Fibroblast of lung (primary cell): Measurements from ENCODE around the gene PAM16. TPM values are rescaled to one million over a fixed set of nuclear protein-coding genes. Genes with fewer than 3 reads are reported as not detected.

Experiments
- DNase-seq, 2 donors: peaks; one replicate each; pipeline versions ENCODE4 v3.0.0 to v3.0.0-alpha.2; 2010; ENCODE audit warnings: low read depth in 2 of 2
- H2AFZ ChIP-seq: 2 replicates; pipeline ENCODE4 v1.5.1; 2012; ENCODE audit warnings: low read length, control low read depth, inconsistent platforms
- H3K27ac ChIP-seq: 2 replicates; pipeline ENCODE4 v1.5.1; 2011; ENCODE audit warnings: low read length, control low read depth; ENCODE audit not compliant: insufficient read depth
- H3K27me3 ChIP-seq: 2 replicates; pipeline ENCODE4 v1.5.1; 2011; ENCODE audit warnings: mild to moderate bottlenecking, low read length; ENCODE audit not compliant: control insufficient read depth, insufficient read depth
- H3K36me3 ChIP-seq: 2 replicates; pipeline ENCODE4 v1.5.1; 2011; ENCODE audit warnings: low read length; ENCODE audit not compliant: control insufficient read depth, insufficient read depth
- H3K4me1 ChIP-seq: 2 replicates; pipeline ENCODE4 v1.5.1; 2011; ENCODE audit warnings: low read length; ENCODE audit not compliant: control insufficient read depth, insufficient read depth; ENCODE audit errors: extremely low read depth
- H3K4me2 ChIP-seq: 2 replicates; pipeline ENCODE4 v1.5.1; 2011; ENCODE audit warnings: low read length, control low read depth; ENCODE audit not compliant: insufficient read depth; ENCODE audit errors: extremely low read depth
- H3K4me3 ChIP-seq, 4 experiments: fragments of 200-600 bp in 1 of 4; sonication (generic) in 1 of 4; replicated peaks in 1 of 4; 2 replicates each; pipeline ENCODE4 v1.5.1; 2011 to 2016; ENCODE audit warnings: low read length in 4 of 4, low read depth in 3 of 4, mild to moderate bottlenecking in 3 of 4, control low read depth in 2 of 4, inconsistent platforms in 1 of 4, mixed read lengths in 1 of 4; ENCODE audit not compliant: insufficient read depth in 1 of 4; ENCODE audit errors: control extremely low read depth in 1 of 4
- H3K79me2 ChIP-seq: 2 replicates; pipeline ENCODE4 v1.5.1; 2012; ENCODE audit warnings: mild to moderate bottlenecking, low read length, inconsistent platforms; ENCODE audit not compliant: control insufficient read depth, insufficient read depth
- H3K9ac ChIP-seq: 2 replicates; pipeline ENCODE4 v1.5.1; 2011; ENCODE audit warnings: mild to moderate bottlenecking, low read length, control low read depth; ENCODE audit not compliant: insufficient read depth
- H3K9me3 ChIP-seq: 2 replicates; pipeline ENCODE4 v1.5.1; 2012; ENCODE audit warnings: low read depth, low read length; ENCODE audit not compliant: control insufficient read depth, insufficient read depth
- H4K20me1 ChIP-seq: 2 replicates; pipeline ENCODE4 v1.5.1; 2011; ENCODE audit warnings: low read length; ENCODE audit not compliant: control insufficient read depth, insufficient read depth; ENCODE audit errors: extremely low read depth
- CTCF ChIP-seq, 2 donors: IDR thresholded peaks in 1 of 2; conservative IDR thresholded peaks in 1 of 2; 1 replicate in 1 of 2; 2 replicates in 1 of 2; pipeline ENCODE4 v1.5.1; 2011 to 2012; ENCODE audit warnings: low read length in 2 of 2, control low read depth in 1 of 2, inconsistent platforms in 1 of 2, low read depth in 1 of 2, mild to moderate bottlenecking in 1 of 2
- EZH2 ChIP-seq: IDR thresholded peaks from 2 replicates; pipeline ENCODE4 v1.5.1; 2012; ENCODE audit warnings: low read length, control low read depth, mild to moderate bottlenecking; ENCODE audit errors: missing control alignments
- polyA plus RNA-seq, 2 donors: library from polyadenylated mRNA; depleted of rRNA in 1 of 2; stranded (reverse) in 1 of 2; unstranded in 1 of 2; fragments of >200 nt; gene quantifications; 2 replicates each; pipeline ENCODE4 v1.2.1, GENCODE V29; 2011 to 2012; ENCODE audit warnings: missing spikeins in 1 of 2
- total RNA-seq: library from RNA; depleted of rRNA; stranded (reverse); fragments of >200 nt; gene quantifications from 2 replicates; pipeline ENCODE4 v1.2.1, GENCODE V29; 2014

The PAM16 gene
- total and polyA plus RNA-seq, 2 donors (not counting 1 experiment from before 2014, with no cell fraction given) = 14.8 to 34.3 TPM

GRCh38 chr16:4298761-4299522 lies 52.2 kb downstream of the PAM16 start:
- Histone ChIP-seq H3K79me2 (no peaks in the 10 kb centered on the region), H3K36me3 (no peaks in the 10 kb centered on the region), H3K27me3 (no peaks in the 10 kb centered on the region), H3K9ac (no peak overlapping the region), H3K27ac (peak overlapping the region; percentile 75), H4K20me1 (no peaks in the 10 kb centered on the region), H3K4me1 (peaks cover 13% of the 10 kb centered on the region), H3K4me3 (peak overlapping the region in 1 of 4 experiments; percentile 8), H2AFZ (peak overlapping the region; percentile 43), H3K4me2 (peak overlapping the region; percentile 75), H3K9me3 (no peaks in the 10 kb centered on the region)
- peak; percentile 89 to 97 for DNase-seq
- TF ChIP-seq EZH2 = no peak
- no peak for TF ChIP-seq CTCF (conservative IDR thresholded peaks at IDR 0.05 in 1 of 2, IDR thresholded peaks at IDR 0.05 in 1 of 2; ENCODE audit: low read depth in 1 of 2, low read length in 2 of 2)

GRCh38 chr16:4297480-4297879 lies 53.6 kb downstream of the PAM16 start:
- H3K4me3 ChIP-seq = no peak overlapping the region
- no peaks in the 10 kb centered on the region for H4K20me1 ChIP-seq
- H3K79me2 ChIP-seq = no peaks in the 10 kb centered on the region
- no peaks in the 10 kb centered on the region for H3K27me3 ChIP-seq
- H3K27ac ChIP-seq = no peak overlapping the region
- no peaks in the 10 kb centered on the region for H3K36me3 ChIP-seq
- no peak overlapping the region for H3K4me2 ChIP-seq
- no peak overlapping the region for H3K9ac ChIP-seq
- no peak overlapping the region for H2AFZ ChIP-seq
- H3K9me3 ChIP-seq = no peaks in the 10 kb centered on the region
- no peak for DNase-seq
- peaks cover 20% of the 10 kb centered on the region for H3K4me1 ChIP-seq
- TF ChIP-seq CTCF (conservative IDR thresholded peaks at IDR 0.05 in 1 of 2, IDR thresholded peaks at IDR 0.05 in 1 of 2; ENCODE audit: low read depth in 1 of 2, low read length in 2 of 2) = no peak
- no peak for TF ChIP-seq EZH2

- no peak overlapping the region for H3K9ac ChIP-seq
- no peaks in the 10 kb centered on the region for H4K20me1 ChIP-seq
- TF ChIP-seq EZH2 (no peak), CTCF (conservative IDR thresholded peaks at IDR 0.05 in 1 of 2, IDR thresholded peaks at IDR 0.05 in 1 of 2; ENCODE audit: low read depth in 1 of 2, low read length in 2 of 2) (no peak)
- H3K4me1 ChIP-seq = peaks cover 21% of the 10 kb centered on the region
- H3K27ac ChIP-seq = no peak overlapping the region
- H3K4me3 ChIP-seq = no peak overlapping the region
- H3K9me3 ChIP-seq = no peaks in the 10 kb centered on the region
- H2AFZ ChIP-seq = no peak overlapping the region
- no peaks in the 10 kb centered on the region for H3K27me3 ChIP-seq
- no peak overlapping the region for H3K4me2 ChIP-seq
- H3K36me3 ChIP-seq = no peaks in the 10 kb centered on the region
- H3K79me2 ChIP-seq = no peaks in the 10 kb centered on the region
- no peak for DNase-seq
Measured at GRCh38 chr16:4295581-4295980, 55.5 kb downstream of the PAM16 start.
